A549 (cell line): ENCODE measurements around the gene RERE. TPM values are rescaled to one million over a fixed set of nuclear protein-coding genes. Genes with fewer than 3 reads are reported as not detected.

Experiments
- ATAC-seq, 2 experiments: fragments of 200-7000 bp in 1 of 2; fragments of >200 bp in 1 of 2; cut with Nextera tagmentation in 1 of 2; cut with Tn5 transposase in 1 of 2; 3 replicates each; pipeline versions ENCODE4 v1.8.0 to v1.9.1; 2018 to 2020; ENCODE audit warnings: mild to moderate bottlenecking in 1 of 2, moderate library complexity in 1 of 2
- CTCF ChIA-PET: fragments of 300-600 bp; sonication (Branson Sonifier 250); formaldehyde crosslinking; extraction: SDS; loops from one replicate; lab custom pipeline; 2021; ENCODE audit warnings: antibody characterized with exemption, inconsistent platforms; lab: Yijun Ruan, JAX
- POLR2A ChIA-PET: fragments of 350-600 bp; formaldehyde crosslinking; extraction: SDS; loops from one replicate; lab custom pipeline; 2021; ENCODE audit warnings: antibody characterized with exemption, inconsistent platforms; lab: Yijun Ruan, JAX
- DNase-seq, 2 experiments: peaks; one replicate each; pipeline versions ENCODE4 v3.0.0 to v3.0.0-alpha.2; 2011 to 2016; ENCODE audit warnings: low read depth in 1 of 2, low spot score in 1 of 2
- FAIRE-seq: peaks from 2 replicates; lab custom pipeline; 2011; peaks lifted over from hg19 to GRCh38; lab: Jason Lieb, UNC
- H3K27ac ChIP-seq, 2 experiments: fragments of >200 bp; sonication (Bioruptor Twin); formaldehyde crosslinking; 3 replicates each; pipeline ENCODE4 v1.5.1; 2016 to 2017
- H3K4me1 ChIP-seq: fragments of >200 bp; sonication (Bioruptor Twin); formaldehyde crosslinking; 3 replicates; pipeline ENCODE4 v1.6.1; 2016
- H3K4me2 ChIP-seq: fragments of >200 bp; sonication (Bioruptor Twin); formaldehyde crosslinking; 3 replicates; pipeline ENCODE4 v1.6.1; 2016
- H3K4me3 ChIP-seq: fragments of >200 bp; sonication (Bioruptor Twin); formaldehyde crosslinking; 3 replicates; pipeline ENCODE4 v1.5.1; 2016
- H3K9me3 ChIP-seq: fragments of >200 bp; sonication (Bioruptor Twin); formaldehyde crosslinking; 3 replicates; pipeline ENCODE4 v1.6.1; 2016
- BCL3 ChIP-seq: fragments of >200 bp; sonication (Bioruptor Twin); formaldehyde crosslinking; IDR thresholded peaks from 3 replicates; pipeline ENCODE4 v1.6.1; 2016
- CEBPB ChIP-seq, 2 experiments: fragments of >200 bp in 1 of 2; sonication (Bioruptor Twin) in 1 of 2; formaldehyde crosslinking in 1 of 2; IDR thresholded peaks; 2 replicates each; pipeline ENCODE4 v1.6.1; 2012 to 2016
- EP300 ChIP-seq, 2 experiments: fragments of >200 bp; sonication (Bioruptor Twin); formaldehyde crosslinking; IDR thresholded peaks; 2 replicates in 1 of 2; 3 replicates in 1 of 2; pipeline ENCODE4 v1.6.1; 2016 to 2017
- ESRRA ChIP-seq: fragments of 150-350 bp; IDR thresholded peaks from 2 replicates; pipeline ENCODE4 v1.6.1; 2014; ENCODE audit warnings: mild to moderate bottlenecking, low read length, borderline replicate concordance
- FOSL2 ChIP-seq, 2 experiments: fragments of 450-650 bp in 1 of 2; fragments of >200 bp in 1 of 2; sonication (Bioruptor Twin) in 1 of 2; formaldehyde crosslinking; IDR thresholded peaks; 2 replicates each; pipeline versions ENCODE4 v1.5.0 to v1.6.1; 2016 to 2020; ENCODE audit warnings: mild to moderate bottlenecking in 1 of 2, moderate library complexity in 1 of 2
- HDAC2 ChIP-seq: fragments of 200-600 bp; sonication (generic); IDR thresholded peaks from 2 replicates; pipeline ENCODE4 v1.6.1; 2016
- HMGXB4 ChIP-seq: fragments of 250-450 bp; sonication (Bioruptor Pico); IDR thresholded peaks from 2 replicates; pipeline ENCODE4 v1.5.0; 2021; ENCODE audit warnings: mild to moderate bottlenecking, moderate library complexity, borderline replicate concordance
- HOXB5 ChIP-seq: fragments of 250-450 bp; sonication (Bioruptor Pico); IDR thresholded peaks from 2 replicates; pipeline ENCODE4 v1.5.0; 2020; ENCODE audit warnings: mild to moderate bottlenecking, moderate library complexity
- JUN ChIP-seq, 2 experiments: fragments of >200 bp; sonication (Bioruptor Twin); formaldehyde crosslinking; IDR thresholded peaks; 2 replicates in 1 of 2; 3 replicates in 1 of 2; pipeline ENCODE4 v1.6.1; 2016 to 2017
- KDM5A ChIP-seq: fragments of 200-600 bp; sonication (generic); IDR thresholded peaks from 2 replicates; pipeline ENCODE4 v1.6.1; 2016; ENCODE audit warnings: antibody characterized with exemption, mild to moderate bottlenecking
- MAFK ChIP-seq: fragments of 450-650 bp; IDR thresholded peaks from 2 replicates; pipeline ENCODE4 v1.6.1; 2014; ENCODE audit not compliant: partially characterized antibody
- MYC ChIP-seq: IDR thresholded peaks from 2 replicates; pipeline ENCODE4 v1.6.1; 2012; ENCODE audit warnings: mild to moderate bottlenecking, inconsistent platforms, low read length, improper control_type of control experiment, borderline replicate concordance
- NR3C1 ChIP-seq: fragments of >200 bp; sonication (Bioruptor Twin); formaldehyde crosslinking; IDR thresholded peaks from 3 replicates; pipeline ENCODE4 v1.6.1; 2017
- PBX3 ChIP-seq: IDR thresholded peaks from 2 replicates; pipeline ENCODE4 v1.6.1; 2012
- PHF8 ChIP-seq: fragments of 200-600 bp; sonication (generic); IDR thresholded peaks from 2 replicates; pipeline ENCODE4 v1.6.1; 2016; ENCODE audit warnings: low read depth, mild to moderate bottlenecking, antibody characterized with exemption, moderate library complexity, borderline replicate concordance
- POLR2A ChIP-seq: IDR thresholded peaks from 2 replicates; pipeline ENCODE4 v1.6.1; 2012; ENCODE audit warnings: mild to moderate bottlenecking, low read length
- POLR2AphosphoS2 ChIP-seq: conservative IDR thresholded peaks from 2 replicates; pipeline ENCODE4 v1.6.1; 2012; ENCODE audit warnings: low read length, improper control_type of control experiment, inconsistent platforms
- RAD21 ChIP-seq, 2 experiments: fragments of >200 bp in 1 of 2; sonication (Bioruptor Twin) in 1 of 2; formaldehyde crosslinking in 1 of 2; IDR thresholded peaks in 1 of 2; conservative IDR thresholded peaks in 1 of 2; 2 replicates in 1 of 2; 3 replicates in 1 of 2; pipeline ENCODE4 v1.6.1; 2012 to 2018; ENCODE audit warnings: inconsistent platforms in 1 of 2
- RARB ChIP-seq: fragments of 250-450 bp; sonication (Bioruptor Pico); IDR thresholded peaks from 2 replicates; pipeline ENCODE4 v1.8.0; 2021; ENCODE audit warnings: mild to moderate bottlenecking, moderate library complexity
- RCOR1 ChIP-seq: fragments of 150-350 bp; IDR thresholded peaks from 2 replicates; pipeline ENCODE4 v1.6.1; 2014; ENCODE audit warnings: antibody characterized with exemption, low read length, low read depth
- RFX5 ChIP-seq: fragments of 450-650 bp; IDR thresholded peaks from 2 replicates; pipeline ENCODE4 v1.7.1; 2014; ENCODE audit warnings: antibody characterized with exemption, mild to moderate bottlenecking, moderate library complexity
- SREBF2 ChIP-seq: fragments of 450-650 bp; IDR thresholded peaks from 2 replicates; pipeline ENCODE4 v1.6.1; 2014; ENCODE audit warnings: mild to moderate bottlenecking, moderate library complexity
- WGBS: methylation state at CpG from one replicate; pipeline ENCODE4 v1.1.6; 2017; ENCODE audit errors: missing lambda C conversion rate; 5-methylcytosine and 5-hydroxymethylcytosine counted together
- polyA plus RNA-seq, 4 experiments: library from polyadenylated mRNA; depleted of rRNA in 3 of 4; stranded (reverse); fragments of >200 nt; fragmentation: RNase III in 1 of 4; extraction: RNeasy Plus Mini Kit Qiagen cat#74134 plus additional on column Dnase treatment in 1 of 4; gene quantifications; 2 replicates in 3 of 4; 3 replicates in 1 of 4; pipeline ENCODE4 v1.2.3, GENCODE V29; 2011 to 2017
- TF ChIP-seq, protein P1 (sequence below): fragments of >200 bp; sonication (Bioruptor Twin); formaldehyde crosslinking; IDR thresholded peaks from 2 replicates; pipeline ENCODE4 v1.6.1; 2016
- TF ChIP-seq, protein P2 (sequence below): IDR thresholded peaks from 2 replicates; pipeline ENCODE4 v1.6.1; 2012

The RERE gene
- polyA plus RNA-seq, 2 of the 4 experiments (the other 2 are of a cell fraction): 12.6 to 28.6 TPM

DNA sequence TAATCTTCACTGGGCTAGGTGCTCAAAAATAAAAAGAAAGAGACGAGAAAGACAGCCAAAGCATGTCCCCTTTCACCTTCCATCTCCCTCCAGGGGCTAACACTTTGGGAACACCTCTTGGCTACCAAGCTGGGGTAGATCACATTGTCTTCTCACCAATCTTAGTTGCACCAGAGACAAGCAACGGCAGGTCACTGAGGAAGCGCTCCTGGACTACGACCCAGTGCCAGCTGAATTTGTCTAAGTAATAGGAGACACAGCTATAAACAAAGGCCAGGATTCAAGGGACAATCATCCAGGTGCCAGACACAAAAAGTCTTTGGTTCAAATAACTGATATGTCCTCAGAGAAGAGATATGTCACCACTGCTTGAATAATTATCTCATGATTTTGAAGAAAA, 399.1 kb downstream of the RERE start:
- Histone ChIP-seq H3K9me3 (no peaks in the 10 kb centered on the region), H3K4me3 (no peak overlapping the region), H3K4me1 (peaks cover 29% of the 10 kb centered on the region), H3K4me2 (no peak overlapping the region), H3K27ac (no peak overlapping the region)
- no peak for FAIRE-seq
- 88% methylated on average over 4 of the region's 4 CpGs for WGBS
- POLR2A ChIA-PET: no interaction called here
- no peak for ATAC-seq
- no peak for TF ChIP-seq CEBPB (IDR thresholded peaks at IDR 0.05)
- TF ChIP-seq PHF8: no peak
- TF ChIP-seq JUN (IDR thresholded peaks at IDR 0.05): no peak
- TF ChIP-seq KDM5A: no peak
- TF ChIP-seq BCL3: no peak
- TF ChIP-seq RAD21 (conservative IDR thresholded peaks at IDR 0.05 in 1 of 2, IDR thresholded peaks at IDR 0.05 in 1 of 2): no peak
- TF ChIP-seq, protein P1, sequence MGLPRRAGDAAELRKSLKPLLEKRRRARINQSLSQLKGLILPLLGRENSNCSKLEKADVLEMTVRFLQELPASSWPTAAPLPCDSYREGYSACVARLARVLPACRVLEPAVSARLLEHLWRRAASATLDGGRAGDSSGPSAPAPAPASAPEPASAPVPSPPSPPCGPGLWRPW: no peak
- no peak for TF ChIP-seq RFX5
- no peak for TF ChIP-seq RARB (CRISPR knock-in tag)
- no peak for TF ChIP-seq PBX3
- no peak for TF ChIP-seq FOSL2 (IDR thresholded peaks at IDR 0.05)
- no peak for TF ChIP-seq FOSL2 (CRISPR knock-in tag; IDR thresholded peaks at IDR 0.05)
- TF ChIP-seq NR3C1: no peak
- no peak for TF ChIP-seq HOXB5 (CRISPR knock-in tag)
- no peak for TF ChIP-seq MYC
- CTCF ChIA-PET: interaction anchor here (1.0 to 2.1 kb wide), 3 partner anchors 9 to 443 kb away, joined by 3 to 7 read pairs (median 4); no protein-coding TSS in a partner anchor
- DNase-seq: no peak

- POLR2A ChIA-PET: no interaction called here
- CTCF ChIA-PET: interaction anchor here (0.6 to 2.1 kb wide), 3 partner anchors 8 to 108 kb away, joined by 4 to 7 read pairs (median 4); no protein-coding TSS in a partner anchor
- no peak for FAIRE-seq
- H3K9me3 ChIP-seq: no peaks in the 10 kb centered on the region
- 93% methylated on average over 5 of the region's 5 CpGs for WGBS
- TF ChIP-seq RCOR1 (no peak), HDAC2 (no peak), FOSL2 (IDR thresholded peaks at IDR 0.05) (no peak), FOSL2 (CRISPR knock-in tag; IDR thresholded peaks at IDR 0.05) (no peak), POLR2AphosphoS2 (no peak), HMGXB4 (no peak), SREBF2 (no peak), HOXB5 (CRISPR knock-in tag) (no peak), MYC (no peak), MAFK (no peak), ESRRA (no peak), EP300 (IDR thresholded peaks at IDR 0.05) (no peak), POLR2A (no peak)
- TF ChIP-seq, protein P2, sequence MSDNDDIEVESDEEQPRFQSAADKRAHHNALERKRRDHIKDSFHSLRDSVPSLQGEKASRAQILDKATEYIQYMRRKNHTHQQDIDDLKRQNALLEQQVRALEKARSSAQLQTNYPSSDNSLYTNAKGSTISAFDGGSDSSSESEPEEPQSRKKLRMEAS: no peak
- no peak for DNase-seq
- H3K27ac ChIP-seq: no peak overlapping the region
- no peak for ATAC-seq
- H3K4me2 ChIP-seq: no peak overlapping the region
- peaks cover 31% of the 10 kb centered on the region for H3K4me1 ChIP-seq
- H3K4me3 ChIP-seq: no peak overlapping the region
Measured at GRCh38 chr1:8417625-8418024, 399.8 kb downstream of the RERE start.
